CD4-positive, alpha-beta T cell (primary cell): Measurements from ENCODE around the gene ZNF200. TPM values are rescaled to one million over a fixed set of nuclear protein-coding genes. Genes with fewer than 3 reads are reported as not detected.

ENCODE experiments used
- ATAC-seq: fragments of 200-7000 bp; cut with Tn5 transposase; one replicate; pipeline ENCODE4 v1.10.0; 2022; ENCODE audit warnings: mild to moderate bottlenecking; ENCODE audit not compliant: poor library complexity
- CTCF ChIA-PET: fragments of 350-600 bp; sonication (Branson Sonifier 250); formaldehyde crosslinking; loops from one replicate; lab custom pipeline; 2021; ENCODE audit warnings: antibody characterized with exemption, inconsistent platforms; lab: Charles Lee
- POLR2A ChIA-PET: fragments of 350-600 bp; sonication (Branson Sonifier 250); formaldehyde crosslinking; loops from one replicate; lab custom pipeline; 2021; ENCODE audit warnings: antibody characterized with exemption, inconsistent platforms; lab: Charles Lee
- DNase-seq, 14 experiments: peaks; one replicate each; pipeline ENCODE4 v3.0.0-alpha.2; 2013 to 2020; ENCODE audit warnings: mixed read lengths in 2 of 14
- H3K27ac ChIP-seq, 2 donors: one replicate each; pipeline versions ENCODE4 v1.5.1 to v1.7.0; 2013; ENCODE audit warnings: low read length in 2 of 2, low read depth in 1 of 2, mild to moderate bottlenecking in 1 of 2
- H3K27me3 ChIP-seq, 2 experiments: 1 replicate in 1 of 2; 2 replicates in 1 of 2; pipeline versions ENCODE4 v1.6.1 to v1.7.0; 2013; ENCODE audit warnings: low read length in 2 of 2, control low read depth in 1 of 2, mild to moderate bottlenecking in 1 of 2, moderate library complexity in 1 of 2; ENCODE audit not compliant: insufficient read depth in 2 of 2, control insufficient read depth in 1 of 2
- H3K36me3 ChIP-seq: one replicate; pipeline ENCODE4 v1.6.1; 2013; ENCODE audit warnings: low read length, control low read depth; ENCODE audit not compliant: insufficient read depth
- H3K4me1 ChIP-seq: one replicate; pipeline ENCODE4 v1.6.1; 2013; ENCODE audit warnings: low read length, control low read depth; ENCODE audit not compliant: insufficient read depth
- H3K4me3 ChIP-seq: one replicate; pipeline ENCODE4 v1.5.1; 2013; ENCODE audit warnings: mild to moderate bottlenecking, low read length, moderate library complexity
- H3K9me3 ChIP-seq, 2 experiments: 1 replicate in 1 of 2; 2 replicates in 1 of 2; pipeline versions ENCODE4 v1.6.1 to v1.7.0; 2013; ENCODE audit warnings: low read length in 2 of 2, mild to moderate bottlenecking in 2 of 2, control low read depth in 1 of 2, moderate library complexity in 1 of 2; ENCODE audit not compliant: control insufficient read depth in 1 of 2, insufficient read depth in 1 of 2
- H3K27ac Mint-ChIP-seq: one replicate; pipeline ENCODE4 v1.8.0; 2020; ENCODE audit warnings: mixed read lengths
- H3K27me3 Mint-ChIP-seq: one replicate; pipeline ENCODE4 v1.8.0; 2021; ENCODE audit warnings: mixed read lengths
- H3K36me3 Mint-ChIP-seq: one replicate; pipeline ENCODE4 v1.8.0; 2021; ENCODE audit warnings: low read depth, mixed read lengths
- H3K4me1 Mint-ChIP-seq: one replicate; pipeline ENCODE4 v1.8.0; 2021; ENCODE audit warnings: low read depth, mixed read lengths
- H3K4me3 Mint-ChIP-seq: one replicate; pipeline ENCODE4 v1.8.0; 2020; ENCODE audit warnings: mild to moderate bottlenecking, mixed read lengths
- H3K9me3 Mint-ChIP-seq: one replicate; pipeline ENCODE4 v1.8.0; 2020; ENCODE audit warnings: mixed read lengths
- CTCF ChIP-seq: fragments of 200-600 bp; IDR thresholded peaks from one replicate; pipeline ENCODE4 v1.8.0; 2022; ENCODE audit warnings: antibody characterized with exemption, mild to moderate bottlenecking
- intact Hi-C, 2 experiments: fragments of 100-400 bp; cut with DNase I in 1 of 2; cut with micrococcal nuclease in 1 of 2; formaldehyde crosslinking; loops; one replicate each; pipeline versions ENCODE4 v1.15.1 to v1.9.0; 2023 to 2025; cut with DNase I, micrococcal nuclease
- total RNA-seq, 174 experiments: library from RNA in 2 of 174; stranded (reverse) in 2 of 174; gene quantifications; one replicate each; pipeline ENCODE4 v1.2.3 and lab custom pipeline; 2021 to 2026

The ZNF200 gene
- total RNA-seq, 2 experiments from 2014 or later: 7.0 to 7.2 TPM

GRCh38 chr16:3268294-3268693 is 33.3 kb upstream of the ZNF200 start:
- ChIA-PET CTCF (no interaction called here), POLR2A (interaction anchor here (1.9 to 7.3 kb wide), 2 partner anchors 17 to 33 kb away, joined by 5 to 99 read pairs; partner anchors contain the start of genes ZNF200 and ZNF263)
- no peak for TF ChIP-seq CTCF
- Histone ChIP-seq H3K27ac (no peak overlapping the region), H3K4me1 (peaks cover 32% of the 10 kb centered on the region), H3K36me3 (peaks cover 18% of the 10 kb centered on the region), H3K9me3 (peaks cover 0 to 2% of the 10 kb centered on the region in 2 experiments), H3K4me3 (no peak overlapping the region), H3K27me3 (no peaks in the 10 kb centered on the region)
- H3K27ac Mint-ChIP-seq: no peak overlapping the region
- no peaks in the 10 kb centered on the region for H3K9me3 Mint-ChIP-seq
- DNase-seq (no peak), ATAC-seq (no peak)
- H3K36me3 Mint-ChIP-seq: peaks cover 55% of the 10 kb centered on the region
- peak overlapping the region; percentile 25 for H3K4me3 Mint-ChIP-seq
- no peaks in the 10 kb centered on the region for H3K27me3 Mint-ChIP-seq
- peaks cover 23% of the 10 kb centered on the region for H3K4me1 Mint-ChIP-seq
- intact Hi-C loops: loop anchor here in 1 of 2 experiments (10.0 kb wide), 1 partner anchor 83 kb away; the partner anchor contains the start of gene OR1F1

GRCh38 chr16:3266873-3267537 is 32.0 kb upstream of the ZNF200 start:
- ChIA-PET POLR2A (interaction anchor here (1.0 to 7.3 kb wide), 7 partner anchors 10 to 134 kb away, joined by 3 to 99 read pairs (median 5); partner anchors contain the start of genes TIGD7, ZNF174, ZNF200 and ZNF263), CTCF (interaction anchor here (0.8 to 1.7 kb wide), 2 partner anchors 9 to 17 kb away, joined by 4 to 5 read pairs; partner anchors contain the start of gene ZNF263)
- H3K36me3 Mint-ChIP-seq: peaks cover 55% of the 10 kb centered on the region
- no peaks in the 10 kb centered on the region for H3K27me3 Mint-ChIP-seq
- no peaks in the 10 kb centered on the region for H3K27me3 ChIP-seq
- intact Hi-C loops: loop anchor here in 1 of 2 experiments (10.0 kb wide), 1 partner anchor 82 kb away; the partner anchor contains the start of gene OR1F1
- H3K4me3 ChIP-seq: no peak overlapping the region
- ATAC-seq: no peak
- no peak overlapping the region for H3K4me3 Mint-ChIP-seq
- peaks cover 44% of the 10 kb centered on the region for H3K4me1 ChIP-seq
- peaks cover 18% of the 10 kb centered on the region for H3K36me3 ChIP-seq
- peaks cover 0 to 4% of the 10 kb centered on the region in 2 experiments for H3K9me3 ChIP-seq
- peak in 3 of 14 experiments; percentile 36 to 58 (median 40) for DNase-seq
- H3K27ac ChIP-seq: no peak overlapping the region
- H3K27ac Mint-ChIP-seq: no peak overlapping the region
- no peak for TF ChIP-seq CTCF
- H3K9me3 Mint-ChIP-seq: no peaks in the 10 kb centered on the region
- H3K4me1 Mint-ChIP-seq: peaks cover 32% of the 10 kb centered on the region

GRCh38 chr16:3264137-3265036 is 29.4 kb upstream of the ZNF200 start:
- CTCF ChIA-PET: interaction anchor here (0.5 to 0.9 kb wide), 2 partner anchors 193 to 199 kb away, joined by 3 read pairs; no protein-coding TSS in a partner anchor
- Mint-ChIP-seq H3K4me1 (peaks cover 31% of the 10 kb centered on the region), H3K4me3 (peak overlapping the region; percentile 92), H3K27ac (peak overlapping the region; percentile 96), H3K27me3 (no peaks in the 10 kb centered on the region), H3K36me3 (peaks cover 52% of the 10 kb centered on the region), H3K9me3 (no peaks in the 10 kb centered on the region)
- ATAC-seq (peak; percentile 85), DNase-seq (peak; percentile 92 to 98 (median 96))
- peaks cover 18% of the 10 kb centered on the region for H3K36me3 ChIP-seq
- POLR2A ChIA-PET: interaction anchor here (0.7 to 7.3 kb wide), 20 partner anchors 9 to 248 kb away, joined by 3 to 99 read pairs (median 6); partner anchors contain the start of genes OR1F1, TIGD7, ZNF174 and ZNF200
- H3K27ac ChIP-seq: peak overlapping the region; percentile 95 to 96
- H3K4me3 ChIP-seq: peak overlapping the region; percentile 91
- no peaks in the 10 kb centered on the region for H3K27me3 ChIP-seq
- peaks cover 47% of the 10 kb centered on the region for H3K4me1 ChIP-seq
- TF ChIP-seq CTCF: no peak
- peaks cover 0 to 4% of the 10 kb centered on the region in 2 experiments for H3K9me3 ChIP-seq
- intact Hi-C loops: loop anchor here (1.0 to 10.0 kb wide), 12 partner anchors 19 to 236 kb away; partner anchors contain the start of genes OR1F1 (in 2 of the 2), ZNF174 (in 2 of the 2), ZNF263 (in 2 of the 2) and ZSCAN32 (in 2 of the 2)
